GM10266 (cell line): ENCODE measurements around the gene TAB2.

Experiments used
- DNase-seq: peaks from one replicate; pipeline ENCODE4 v3.0.0; 2012; ENCODE audit errors: extremely low spot score
- TF ChIP-seq, protein P1 (sequence below): IDR thresholded peaks from 2 replicates; pipeline ENCODE4 v1.5.1; 2012; ENCODE audit warnings: mild to moderate bottlenecking, low read depth; ENCODE audit not compliant: control insufficient read depth, insufficient read depth; ENCODE audit errors: missing control alignments

The TAB2 gene

DNA sequence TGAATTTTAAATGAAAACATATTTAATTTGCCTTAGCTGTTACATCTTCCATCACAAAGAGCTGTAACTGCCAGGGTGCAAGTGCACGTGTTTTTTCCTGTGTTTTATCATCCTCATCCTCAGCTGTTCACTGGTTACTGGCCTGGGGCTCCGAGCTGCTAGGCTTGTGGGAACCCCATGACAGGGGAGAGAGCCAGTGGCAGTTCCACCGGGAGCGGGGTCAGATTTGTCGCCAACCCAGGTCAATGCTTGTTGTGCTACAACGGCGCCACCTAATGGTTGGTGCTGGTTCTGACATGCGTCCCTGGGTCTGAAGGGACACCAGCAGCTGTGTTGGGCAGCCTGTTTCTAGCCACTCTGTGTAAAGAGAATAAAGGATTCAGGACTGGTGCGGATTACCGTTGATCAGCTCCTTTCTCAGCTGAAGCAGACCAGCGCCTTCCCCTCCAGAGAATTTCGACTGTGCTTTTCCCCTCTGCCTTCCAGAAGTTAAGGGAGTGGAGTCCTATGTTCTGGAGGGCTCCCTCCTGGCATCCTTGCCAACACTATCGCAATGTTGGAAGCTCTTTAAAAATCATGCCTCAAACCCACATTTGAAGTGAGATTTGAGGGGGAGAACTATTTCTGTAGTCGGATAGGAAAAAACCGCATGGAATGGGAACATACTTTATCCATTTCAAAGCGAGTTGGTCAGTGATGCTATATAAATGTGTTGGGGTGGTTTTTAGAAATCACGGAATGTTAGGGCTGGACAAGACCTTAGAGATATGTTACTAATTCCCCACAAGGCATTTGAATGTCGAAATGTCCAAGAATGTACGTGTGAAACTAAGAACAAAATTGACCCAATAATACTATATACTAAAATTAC lies 114.6 kb downstream of the TAB2 start:
- TF ChIP-seq, protein P1, sequence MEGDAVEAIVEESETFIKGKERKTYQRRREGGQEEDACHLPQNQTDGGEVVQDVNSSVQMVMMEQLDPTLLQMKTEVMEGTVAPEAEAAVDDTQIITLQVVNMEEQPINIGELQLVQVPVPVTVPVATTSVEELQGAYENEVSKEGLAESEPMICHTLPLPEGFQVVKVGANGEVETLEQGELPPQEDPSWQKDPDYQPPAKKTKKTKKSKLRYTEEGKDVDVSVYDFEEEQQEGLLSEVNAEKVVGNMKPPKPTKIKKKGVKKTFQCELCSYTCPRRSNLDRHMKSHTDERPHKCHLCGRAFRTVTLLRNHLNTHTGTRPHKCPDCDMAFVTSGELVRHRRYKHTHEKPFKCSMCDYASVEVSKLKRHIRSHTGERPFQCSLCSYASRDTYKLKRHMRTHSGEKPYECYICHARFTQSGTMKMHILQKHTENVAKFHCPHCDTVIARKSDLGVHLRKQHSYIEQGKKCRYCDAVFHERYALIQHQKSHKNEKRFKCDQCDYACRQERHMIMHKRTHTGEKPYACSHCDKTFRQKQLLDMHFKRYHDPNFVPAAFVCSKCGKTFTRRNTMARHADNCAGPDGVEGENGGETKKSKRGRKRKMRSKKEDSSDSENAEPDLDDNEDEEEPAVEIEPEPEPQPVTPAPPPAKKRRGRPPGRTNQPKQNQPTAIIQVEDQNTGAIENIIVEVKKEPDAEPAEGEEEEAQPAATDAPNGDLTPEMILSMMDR = peak; percentile 98
- peak; percentile 82 for DNase-seq

DNA sequence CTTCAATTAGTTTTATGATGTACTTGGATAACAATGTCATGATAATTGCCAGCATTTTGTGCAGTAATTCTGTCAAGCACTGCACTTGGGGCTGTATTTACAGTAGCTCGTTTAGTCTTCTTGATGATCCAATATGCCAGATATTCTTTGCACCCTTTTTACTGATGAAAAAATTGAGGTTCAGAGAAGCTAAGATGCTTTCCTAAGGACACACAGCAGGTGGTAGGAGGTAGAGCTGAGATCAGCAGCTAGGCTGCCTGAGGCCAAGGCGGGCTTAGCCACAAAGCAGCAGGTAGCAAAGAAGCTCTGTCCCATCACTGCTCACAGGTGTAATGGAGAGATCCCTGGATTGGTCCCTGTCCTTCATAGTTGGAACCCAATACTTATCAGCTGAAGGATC lies 115.9 kb downstream of the TAB2 start:
- TF ChIP-seq, protein P1 = no peak
- DNase-seq = no peak

DNA sequence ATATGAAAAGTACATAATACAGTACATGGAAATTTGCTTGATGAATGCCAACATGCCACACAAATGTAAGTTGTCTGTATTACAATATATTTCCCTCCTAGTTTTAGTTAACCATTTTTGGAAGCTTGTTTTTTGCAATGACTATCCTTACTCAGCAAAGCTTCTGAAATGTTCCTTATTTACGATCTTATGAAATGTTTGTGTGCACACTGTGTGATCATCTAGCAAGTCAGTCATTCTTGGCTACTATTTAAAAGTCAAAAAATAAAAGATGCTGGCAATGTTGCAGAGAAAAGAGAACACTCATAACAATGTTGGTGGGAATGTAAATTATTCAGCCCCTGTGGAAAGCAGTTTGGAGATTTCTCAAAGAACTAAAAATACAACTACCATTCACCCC lies 116.4 kb downstream of the TAB2 start:
- DNase-seq = no peak
- TF ChIP-seq, protein P1 = no peak

DNA sequence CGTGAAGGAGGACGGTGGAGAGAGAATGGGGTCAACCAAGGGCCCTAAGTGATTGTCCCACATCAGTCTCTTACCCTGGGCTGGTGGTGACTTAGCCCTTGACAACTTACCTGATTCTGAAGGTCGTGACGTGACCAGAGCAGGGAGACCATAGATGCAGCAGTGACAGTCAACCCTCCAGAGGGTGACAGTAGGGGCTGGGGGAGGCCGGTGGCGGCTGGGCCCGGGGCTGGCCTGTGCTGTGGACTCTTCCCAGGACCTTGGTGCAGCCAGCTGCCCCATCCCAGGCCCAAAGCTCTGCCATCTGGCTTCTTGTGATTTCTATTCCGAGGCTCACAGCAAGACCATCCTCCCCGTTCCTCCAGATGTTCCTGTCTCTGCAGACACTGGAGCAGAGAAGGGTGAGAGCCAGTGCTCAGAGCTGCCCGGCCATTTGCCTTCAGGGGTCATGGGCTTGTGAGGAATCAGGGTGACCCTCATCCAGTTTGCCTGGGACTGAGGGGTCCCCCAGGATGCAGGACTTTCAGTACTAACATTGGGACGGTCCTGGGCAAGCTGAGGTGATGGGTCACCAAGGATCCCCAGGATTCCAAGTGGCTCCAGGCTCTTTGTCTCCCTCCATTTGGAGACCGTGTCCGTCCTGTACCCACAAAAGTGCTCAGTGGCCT lies 118.5 kb downstream of the TAB2 start:
- TF ChIP-seq, protein P1 = no peak
- no peak for DNase-seq

DNA sequence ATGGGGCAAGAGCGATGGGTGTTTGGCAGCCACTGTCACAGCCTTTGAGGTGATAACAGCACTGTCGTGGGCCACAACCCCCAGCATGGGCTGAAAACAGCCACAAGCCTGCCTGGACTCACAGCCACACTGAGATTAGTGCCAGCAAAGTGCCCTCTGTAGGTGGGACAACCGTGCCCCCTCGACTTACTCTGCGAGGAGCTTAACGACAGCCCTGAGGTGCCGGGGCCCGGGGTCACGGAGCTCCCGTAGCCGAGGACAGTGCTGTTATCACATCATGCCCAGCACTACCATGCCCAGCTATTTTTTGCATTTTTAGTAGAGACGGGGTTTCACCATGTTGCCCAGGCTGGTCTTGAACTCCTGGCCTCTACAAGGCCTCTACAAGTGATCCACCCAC lies 119.1 kb downstream of the TAB2 start:
- TF ChIP-seq, protein P1 = no peak
- no peak for DNase-seq

DNA sequence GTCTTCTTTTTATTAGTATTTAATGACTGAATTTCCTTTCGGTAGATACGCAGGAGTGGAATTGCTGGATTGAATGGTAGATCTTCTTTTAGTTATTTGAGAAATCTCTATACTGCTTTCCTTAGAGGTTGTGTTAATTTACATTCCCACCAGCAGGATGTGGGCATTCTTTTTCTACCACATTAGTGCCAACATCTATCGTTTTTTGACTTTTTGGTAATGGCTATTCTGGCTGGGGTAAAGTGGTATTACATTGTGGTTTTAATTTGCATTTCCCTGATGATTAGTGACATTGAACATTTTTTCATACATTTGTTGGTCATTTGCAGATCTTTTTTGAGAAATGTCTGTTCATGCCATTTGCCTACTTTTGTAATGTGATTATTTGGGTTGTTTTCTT lies 119.7 kb downstream of the TAB2 start:
- TF ChIP-seq, protein P1 = no peak
- DNase-seq = no peak

DNA sequence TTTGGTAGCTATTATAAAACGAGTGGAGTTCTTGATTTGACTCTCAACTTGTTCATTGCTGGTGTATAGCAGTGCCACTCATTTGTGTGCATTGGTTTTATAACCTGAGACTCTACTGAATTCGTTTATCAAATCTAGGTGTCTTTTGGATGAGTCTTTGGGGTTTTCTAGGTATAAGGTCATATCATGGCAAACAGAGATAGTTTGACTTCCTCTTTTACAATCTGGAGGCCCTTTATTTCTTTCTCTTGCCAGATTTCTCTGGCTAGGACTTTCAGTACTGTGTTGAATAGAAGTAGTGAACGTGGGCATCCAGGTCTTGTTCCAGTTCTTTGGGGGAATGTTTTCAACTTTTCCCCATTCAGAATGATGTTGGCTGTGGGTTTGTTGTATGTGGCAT lies 121.3 kb downstream of the TAB2 start:
- no peak for DNase-seq
- TF ChIP-seq, protein P1 = no peak
